Glutamatergic neuron (in vitro differentiated cells): Measurements from ENCODE around the gene PGAP2. TPM values are rescaled to one million over a fixed set of nuclear protein-coding genes. Genes with fewer than 3 reads are reported as not detected.

ENCODE experiments used
- DNase-seq: peaks from one replicate; pipeline ENCODE4 v3.0.0; 2022
- H3K27ac Mint-ChIP-seq: one replicate; pipeline ENCODE4 v1.8.0; 2020; ENCODE audit warnings: mild to moderate bottlenecking, mixed read lengths, inconsistent platforms; ENCODE audit not compliant: unreplicated experiment
- H3K27me3 Mint-ChIP-seq: one replicate; pipeline ENCODE4 v1.8.0; 2020; ENCODE audit warnings: mild to moderate bottlenecking, moderate library complexity, mixed read lengths, inconsistent platforms; ENCODE audit not compliant: unreplicated experiment
- H3K36me3 Mint-ChIP-seq: one replicate; pipeline ENCODE4 v1.8.0; 2020; ENCODE audit warnings: mild to moderate bottlenecking, mixed read lengths, inconsistent platforms; ENCODE audit not compliant: unreplicated experiment
- H3K4me1 Mint-ChIP-seq: one replicate; pipeline ENCODE4 v1.8.0; 2020; ENCODE audit warnings: mild to moderate bottlenecking, low read depth, mixed read lengths, inconsistent platforms; ENCODE audit not compliant: unreplicated experiment
- H3K4me3 Mint-ChIP-seq: one replicate; pipeline ENCODE4 v1.8.0; 2020; ENCODE audit warnings: mild to moderate bottlenecking, mixed read lengths, inconsistent platforms; ENCODE audit not compliant: unreplicated experiment
- H3K9me3 Mint-ChIP-seq: one replicate; pipeline ENCODE4 v1.8.0; 2020; ENCODE audit warnings: mild to moderate bottlenecking, moderate library complexity, mixed read lengths, inconsistent platforms; ENCODE audit not compliant: unreplicated experiment
- CTCF ChIP-seq: fragments of 200-600 bp; sonication (generic); IDR thresholded peaks from one replicate; pipeline ENCODE4 v1.5.0; 2021; ENCODE audit not compliant: partially characterized antibody, unreplicated experiment
- total RNA-seq: library from RNA; stranded (reverse); fragmentation: NEBNext Ultra II Directional; extraction: Animal tissue kit (Norgen Biotek cat#: 25700); gene quantifications from one replicate; pipeline ENCODE4 v1.2.1, GENCODE V29; 2021; ENCODE audit not compliant: unreplicated experiment

The PGAP2 gene
- total RNA-seq, 1 donor from 2014 or later = 20.0 TPM

GRCh38 chr11:3795131-3796001 lies 13.0 kb upstream of the PGAP2 start:
- TF ChIP-seq CTCF = no peak
- Mint-ChIP-seq H3K9me3 (peaks cover 6% of the 10 kb centered on the region), H3K27me3 (peaks cover 6% of the 10 kb centered on the region), H3K4me3 (peak overlapping the region; percentile 96), H3K36me3 (no peaks in the 10 kb centered on the region), H3K4me1 (peaks cover 14% of the 10 kb centered on the region), H3K27ac (no peak overlapping the region)
- DNase-seq = no peak

- H3K36me3 Mint-ChIP-seq = no peaks in the 10 kb centered on the region
- no peak for TF ChIP-seq CTCF
- no peak for DNase-seq
- peaks cover 6% of the 10 kb centered on the region for H3K9me3 Mint-ChIP-seq
- peak overlapping the region; percentile 96 for H3K4me3 Mint-ChIP-seq
- H3K27ac Mint-ChIP-seq = no peak overlapping the region
- H3K27me3 Mint-ChIP-seq = peaks cover 6% of the 10 kb centered on the region
- H3K4me1 Mint-ChIP-seq = peaks cover 14% of the 10 kb centered on the region
Measured at GRCh38 chr11:3796002-3796311, 12.4 kb upstream of the PGAP2 start.

- H3K27me3 Mint-ChIP-seq = peaks cover 6% of the 10 kb centered on the region
- peak overlapping the region; percentile 74 for H3K27ac Mint-ChIP-seq
- TF ChIP-seq CTCF = no peak
- no peaks in the 10 kb centered on the region for H3K36me3 Mint-ChIP-seq
- peaks cover 14% of the 10 kb centered on the region for H3K4me1 Mint-ChIP-seq
- DNase-seq = no peak
- peaks cover 6% of the 10 kb centered on the region for H3K9me3 Mint-ChIP-seq
- peak overlapping the region; percentile 96 for H3K4me3 Mint-ChIP-seq
Measured at GRCh38 chr11:3796346-3796745, 12.0 kb upstream of the PGAP2 start.

GRCh38 chr11:3796801-3797328 lies 11.5 kb upstream of the PGAP2 start:
- Mint-ChIP-seq H3K4me3 (peak overlapping the region; percentile 96), H3K4me1 (peaks cover 14% of the 10 kb centered on the region), H3K9me3 (peaks cover 6% of the 10 kb centered on the region), H3K27ac (peak overlapping the region; percentile 74), H3K36me3 (no peaks in the 10 kb centered on the region), H3K27me3 (peaks cover 6% of the 10 kb centered on the region)
- peak; percentile 72 for DNase-seq
- TF ChIP-seq CTCF = no peak
